K562 (cell line): ENCODE measurements around the gene CRKL.

ENCODE experiments used
- AFF4 ChIP-seq: sonication (generic); formaldehyde crosslinking; IDR thresholded peaks from 2 replicates; pipeline ENCODE4 v1.8.0; 2023; ENCODE audit warnings: mild to moderate bottlenecking, missing genetic modification reagents
- ATF7 ChIP-seq: fragments of 450-650 bp; IDR thresholded peaks from 2 replicates; pipeline ENCODE4 v1.7.1; 2014; ENCODE audit warnings: mild to moderate bottlenecking, moderate library complexity
- BHLHE40 ChIP-seq: IDR thresholded peaks from 2 replicates; pipeline ENCODE4 v1.6.1; 2011; ENCODE audit warnings: low read length, improper control_type of control experiment
- CLOCK ChIP-seq: fragments of 250-450 bp; sonication (Bioruptor Pico); IDR thresholded peaks from 2 replicates; pipeline ENCODE4 v1.4.0; 2020; ENCODE audit warnings: mild to moderate bottlenecking, moderate library complexity, borderline replicate concordance
- CTCF ChIP-seq, 3 experiments: IDR thresholded peaks in 2 of 3; conservative IDR thresholded peaks in 1 of 3; 2 replicates each; pipeline ENCODE4 v1.5.1; 2011 to 2012; ENCODE audit warnings: low read length in 3 of 3, mild to moderate bottlenecking in 3 of 3, control low read depth in 2 of 3, improper control_type of control experiment in 1 of 3, inconsistent platforms in 1 of 3, low read depth in 1 of 3, mixed read lengths in 1 of 3, moderate library complexity in 1 of 3; ENCODE audit not compliant: insufficient read depth in 2 of 3
- ETV6 ChIP-seq, 3 experiments: fragments of 150-350 bp in 1 of 3; sonication (generic) in 1 of 3; formaldehyde crosslinking in 1 of 3; IDR thresholded peaks; 2 replicates each; pipeline versions ENCODE4 v1.6.1 to v1.8.0; 2014 to 2022; ENCODE audit warnings: borderline replicate concordance in 2 of 3, low read depth in 2 of 3, antibody characterized with exemption in 1 of 3, low read length in 1 of 3, mild to moderate bottlenecking in 1 of 3, missing genetic modification reagents in 1 of 3
- PREB ChIP-seq: sonication (generic); formaldehyde crosslinking; IDR thresholded peaks from 2 replicates; pipeline ENCODE4 v1.8.1; 2023; ENCODE audit warnings: mild to moderate bottlenecking, missing genetic modification reagents
- SMARCA5 ChIP-seq: fragments of 450-650 bp; IDR thresholded peaks from 2 replicates; pipeline ENCODE4 v1.6.1; 2016
- SREBF2 ChIP-seq: sonication (generic); formaldehyde crosslinking; IDR thresholded peaks from 2 replicates; pipeline ENCODE4 v1.4.0; 2020; ENCODE audit warnings: mild to moderate bottlenecking, missing genetic modification reagents
- SRF ChIP-seq, 2 experiments: fragments of 250-450, 450-650 bp in 1 of 2; sonication (Bioruptor Pico) in 1 of 2; sonication (generic) in 1 of 2; formaldehyde crosslinking; IDR thresholded peaks; 2 replicates each; pipeline versions ENCODE4 v1.5.0 to v1.5.1; 2020 to 2022; ENCODE audit warnings: mild to moderate bottlenecking in 1 of 2, missing genetic modification reagents in 1 of 2
- TBL1XR1 ChIP-seq, 2 experiments: IDR thresholded peaks; 2 replicates each; pipeline ENCODE4 v1.6.1; 2012; ENCODE audit warnings: improper control_type of control experiment in 2 of 2, low read length in 2 of 2, mild to moderate bottlenecking in 1 of 2
- YY1 ChIP-seq, 3 experiments: IDR thresholded peaks; 2 replicates each; pipeline ENCODE4 v1.6.1; 2011; ENCODE audit warnings: low read length in 2 of 3, mild to moderate bottlenecking in 2 of 3, moderate library complexity in 2 of 3, borderline replicate concordance in 1 of 3, control low read depth in 1 of 3, low read depth in 1 of 3; ENCODE audit not compliant: insufficient read depth in 3 of 3, insufficient replicate concordance in 2 of 3, control insufficient read depth in 1 of 3, insufficient read length in 1 of 3; ENCODE audit errors: extremely low read depth in 1 of 3
- ZNF707 ChIP-seq: fragments of 250-450 bp; sonication (Bioruptor Pico); conservative IDR thresholded peaks from 2 replicates; pipeline ENCODE4 v1.8.0; 2022; ENCODE audit warnings: inconsistent platforms, mild to moderate bottlenecking, moderate library complexity
- ZNF76 ChIP-seq: fragments of 250-450 bp; sonication (Bioruptor Pico); IDR thresholded peaks from 2 replicates; pipeline ENCODE4 v1.4.0; 2020; ENCODE audit warnings: mild to moderate bottlenecking, moderate library complexity, borderline replicate concordance

DNA sequence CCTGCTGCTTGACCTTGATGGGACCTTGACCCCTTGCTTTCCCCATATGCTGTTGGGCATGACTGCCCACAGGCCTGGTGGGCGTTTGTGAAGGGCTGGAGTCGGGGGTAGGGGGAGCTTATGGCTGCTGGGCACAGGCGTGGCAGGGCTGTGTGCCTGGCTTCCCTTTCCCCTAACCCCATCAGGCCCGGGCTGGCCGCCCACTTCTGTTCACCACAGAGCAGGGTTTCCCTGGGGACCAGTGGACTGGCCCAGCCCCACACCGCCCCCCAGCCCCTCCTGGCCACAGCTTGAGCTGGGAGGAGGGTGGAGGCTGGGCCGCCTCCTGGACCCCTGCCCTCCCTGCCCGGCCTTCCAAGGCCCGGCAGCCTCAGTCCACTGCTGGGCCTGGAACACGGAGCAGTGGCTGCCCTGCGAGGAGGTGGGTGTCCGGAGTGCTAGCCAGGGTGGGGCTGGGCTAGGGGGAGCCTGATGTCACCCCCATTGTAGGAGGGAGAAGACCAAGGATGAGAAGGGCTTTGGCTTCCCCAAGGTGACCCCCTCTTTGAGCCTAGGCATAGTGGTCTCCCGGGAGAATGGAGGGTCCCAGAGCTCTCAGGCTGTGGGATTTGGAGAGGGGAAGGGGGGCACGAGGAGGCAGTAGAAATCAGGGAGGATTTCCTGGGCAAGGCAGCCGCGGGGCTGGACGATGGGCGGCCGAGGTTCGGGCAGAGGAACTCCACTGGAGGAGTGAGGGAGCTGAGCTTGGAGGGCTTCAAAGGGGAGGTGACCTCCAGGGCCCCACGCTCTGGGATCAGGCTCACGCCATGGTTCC is 49.9 kb downstream of the CRKL start, which contains the start of gene AIFM3:
- TF ChIP-seq ZNF76 (no peak; the same call in 1 of the 2 replicates), BHLHE40 (no peak), AFF4 (no peak), CLOCK (no peak), ZNF707 (no peak), SMARCA5 (no peak), CTCF (IDR thresholded peaks at IDR 0.05 in 2 of 3, conservative IDR thresholded peaks at IDR 0.05 in 1 of 3; ENCODE audit: insufficient read depth in 2 of 3, low read depth in 1 of 3, low read length in 3 of 3) (no peak), ETV6 (IDR thresholded peaks at IDR 0.05; ENCODE audit: borderline replicate concordance in 1 of 2, low read depth in 2 of 2, low read length in 1 of 2) (no peak), ETV6 (CRISPR knock-in tag; IDR thresholded peaks at IDR 0.05; ENCODE audit: borderline replicate concordance) (no peak), SRF (CRISPR knock-in tag; IDR thresholded peaks at IDR 0.05) (no peak), TBL1XR1 (IDR thresholded peaks at IDR 0.05; ENCODE audit: low read length in 2 of 2) (no peak), PREB (CRISPR knock-in tag) (no peak), YY1 (IDR thresholded peaks at IDR 0.05; ENCODE audit: borderline replicate concordance in 1 of 3, control insufficient read depth in 1 of 3, extremely low read depth in 1 of 3, insufficient read depth in 3 of 3, insufficient read length in 1 of 3, insufficient replicate concordance in 2 of 3, low read depth in 1 of 3, low read length in 2 of 3) (no peak), ATF7 (no peak), SREBF2 (CRISPR knock-in tag) (no peak)
